ENCODE measurements around the gene ARIH1. TPM values are rescaled to one million over a fixed set of nuclear protein-coding genes. Genes with fewer than 3 reads are reported as not detected.
A peak's percentile ranks its signal among the peaks of the same experiment; 100 is the strongest.

ARIH1 gene
- total RNA-seq, 1 donor from 2014 or later = 204 TPM

DNA sequence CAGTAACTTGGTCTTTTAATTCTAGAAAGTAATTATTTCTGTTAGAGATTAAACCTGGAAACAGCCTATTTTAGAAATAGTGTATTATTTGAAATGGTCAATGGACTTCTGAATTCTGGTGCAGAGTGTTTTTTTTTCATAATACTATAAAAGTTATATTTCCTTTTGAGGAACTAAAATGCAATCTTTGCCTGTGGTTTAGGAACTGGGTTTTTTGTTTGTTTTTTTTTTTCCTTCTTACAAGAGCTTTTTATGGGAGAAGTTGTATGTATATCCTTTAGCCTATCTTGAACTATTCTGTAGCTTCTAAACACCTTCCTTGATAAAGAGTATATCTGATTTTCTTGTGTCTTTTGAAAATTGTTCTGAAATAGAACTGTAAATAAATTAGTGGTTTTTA, 88.3 kb downstream of the ARIH1 start:
- DNase-seq (ENCODE audit: low spot score in 2 of 2, unreplicated experiment in 2 of 2) = no peak
- H3K4me1 Mint-ChIP-seq = no peaks in the 10 kb centered on the region
- H3K9me3 Mint-ChIP-seq = peaks cover 2% of the 10 kb centered on the region
- peaks cover 35% of the 10 kb centered on the region for H3K36me3 Mint-ChIP-seq
- no peak overlapping the region for H3K4me3 Mint-ChIP-seq
- H3K27me3 Mint-ChIP-seq (ENCODE audit: low read depth) = no peaks in the 10 kb centered on the region
- TF ChIP-seq, protein P1, sequence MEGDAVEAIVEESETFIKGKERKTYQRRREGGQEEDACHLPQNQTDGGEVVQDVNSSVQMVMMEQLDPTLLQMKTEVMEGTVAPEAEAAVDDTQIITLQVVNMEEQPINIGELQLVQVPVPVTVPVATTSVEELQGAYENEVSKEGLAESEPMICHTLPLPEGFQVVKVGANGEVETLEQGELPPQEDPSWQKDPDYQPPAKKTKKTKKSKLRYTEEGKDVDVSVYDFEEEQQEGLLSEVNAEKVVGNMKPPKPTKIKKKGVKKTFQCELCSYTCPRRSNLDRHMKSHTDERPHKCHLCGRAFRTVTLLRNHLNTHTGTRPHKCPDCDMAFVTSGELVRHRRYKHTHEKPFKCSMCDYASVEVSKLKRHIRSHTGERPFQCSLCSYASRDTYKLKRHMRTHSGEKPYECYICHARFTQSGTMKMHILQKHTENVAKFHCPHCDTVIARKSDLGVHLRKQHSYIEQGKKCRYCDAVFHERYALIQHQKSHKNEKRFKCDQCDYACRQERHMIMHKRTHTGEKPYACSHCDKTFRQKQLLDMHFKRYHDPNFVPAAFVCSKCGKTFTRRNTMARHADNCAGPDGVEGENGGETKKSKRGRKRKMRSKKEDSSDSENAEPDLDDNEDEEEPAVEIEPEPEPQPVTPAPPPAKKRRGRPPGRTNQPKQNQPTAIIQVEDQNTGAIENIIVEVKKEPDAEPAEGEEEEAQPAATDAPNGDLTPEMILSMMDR (IDR thresholded peaks at IDR 0.05; ENCODE audit: unreplicated experiment) = no peak
- peak overlapping the region; percentile 67 for H3K27ac Mint-ChIP-seq

DNA sequence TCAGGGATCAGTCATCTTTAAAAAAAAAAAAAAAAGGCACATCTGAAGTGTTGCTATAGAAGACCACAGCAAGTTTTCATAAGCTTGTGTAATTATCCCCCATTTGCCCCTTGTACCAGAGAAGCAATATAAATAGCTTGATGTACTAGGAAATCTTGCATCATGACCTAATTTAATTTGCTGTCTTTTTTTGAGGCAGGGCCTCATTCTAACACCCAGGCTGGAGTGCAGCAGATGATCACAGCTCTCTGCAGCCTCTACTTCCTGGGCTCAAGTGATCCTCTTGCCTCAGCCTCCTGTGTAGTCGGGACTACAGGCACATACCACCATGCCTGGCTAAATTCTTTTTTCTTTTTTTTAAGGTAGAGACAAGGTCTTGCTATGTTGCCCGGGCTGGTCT, 88.7 kb downstream of the ARIH1 start:
- Mint-ChIP-seq H3K27me3 (ENCODE audit: low read depth) (no peaks in the 10 kb centered on the region), H3K4me1 (no peaks in the 10 kb centered on the region), H3K4me3 (no peak overlapping the region), H3K27ac (no peak overlapping the region), H3K36me3 (peaks cover 31% of the 10 kb centered on the region), H3K9me3 (peaks cover 2% of the 10 kb centered on the region)
- TF ChIP-seq, protein P1 (IDR thresholded peaks at IDR 0.05; ENCODE audit: unreplicated experiment) = no peak
- DNase-seq (ENCODE audit: low spot score in 2 of 2, unreplicated experiment in 2 of 2) = no peak

DNA sequence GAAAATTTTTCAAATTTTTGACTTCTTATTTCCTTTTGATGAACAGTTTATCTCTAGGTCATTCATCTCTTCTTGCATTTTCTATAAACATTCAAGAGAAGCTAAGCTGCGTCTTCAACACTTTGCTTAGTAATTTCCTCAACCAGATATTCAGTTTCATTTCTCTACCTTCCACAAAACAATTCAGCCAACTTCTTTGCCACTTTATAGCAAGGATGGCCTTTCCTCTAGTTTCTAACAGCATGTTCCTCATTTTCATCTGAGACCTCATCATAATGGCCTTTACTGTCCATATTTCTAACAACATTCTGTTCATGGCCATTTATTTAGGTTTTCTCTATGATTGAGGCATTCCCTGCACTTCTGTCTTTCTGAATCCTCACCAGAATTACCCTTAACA, 90.0 kb downstream of the ARIH1 start:
- peaks cover 2% of the 10 kb centered on the region for H3K9me3 Mint-ChIP-seq
- DNase-seq (ENCODE audit: low spot score in 2 of 2, unreplicated experiment in 2 of 2) = no peak
- H3K4me3 Mint-ChIP-seq = no peak overlapping the region
- no peaks in the 10 kb centered on the region for H3K27me3 Mint-ChIP-seq (ENCODE audit: low read depth)
- TF ChIP-seq, protein P1 (IDR thresholded peaks at IDR 0.05; ENCODE audit: unreplicated experiment) = no peak
- H3K36me3 Mint-ChIP-seq = peaks cover 27% of the 10 kb centered on the region
- H3K27ac Mint-ChIP-seq = no peak overlapping the region
- H3K4me1 Mint-ChIP-seq = no peaks in the 10 kb centered on the region

DNA sequence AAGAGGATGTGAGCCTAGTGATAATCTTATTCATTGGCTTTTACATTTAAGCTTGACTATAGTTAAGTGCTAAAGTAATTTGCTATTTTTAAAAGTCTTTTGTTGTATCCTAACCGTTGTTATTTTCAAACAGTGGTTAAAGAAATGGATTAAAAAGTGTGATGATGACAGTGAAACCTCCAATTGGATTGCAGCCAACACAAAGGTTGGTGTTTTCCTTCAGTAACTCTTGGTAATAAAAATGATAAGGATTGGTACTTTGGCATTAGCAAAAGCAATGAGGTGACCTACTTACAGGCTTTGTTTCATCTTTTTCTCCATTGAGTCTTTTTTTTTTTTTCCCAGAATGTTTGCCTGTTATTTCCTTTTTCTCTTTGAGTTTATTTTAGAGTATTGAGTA, 92.8 kb downstream of the ARIH1 start:
- no peak overlapping the region for H3K4me3 Mint-ChIP-seq
- TF ChIP-seq, protein P1 (IDR thresholded peaks at IDR 0.05; ENCODE audit: unreplicated experiment) = no peak
- H3K4me1 Mint-ChIP-seq = no peaks in the 10 kb centered on the region
- no peak overlapping the region for H3K27ac Mint-ChIP-seq
- no peaks in the 10 kb centered on the region for H3K9me3 Mint-ChIP-seq
- peaks cover 27% of the 10 kb centered on the region for H3K36me3 Mint-ChIP-seq
- H3K27me3 Mint-ChIP-seq (ENCODE audit: low read depth) = no peaks in the 10 kb centered on the region
- DNase-seq (ENCODE audit: low spot score in 2 of 2, unreplicated experiment in 2 of 2) = no peak

DNA sequence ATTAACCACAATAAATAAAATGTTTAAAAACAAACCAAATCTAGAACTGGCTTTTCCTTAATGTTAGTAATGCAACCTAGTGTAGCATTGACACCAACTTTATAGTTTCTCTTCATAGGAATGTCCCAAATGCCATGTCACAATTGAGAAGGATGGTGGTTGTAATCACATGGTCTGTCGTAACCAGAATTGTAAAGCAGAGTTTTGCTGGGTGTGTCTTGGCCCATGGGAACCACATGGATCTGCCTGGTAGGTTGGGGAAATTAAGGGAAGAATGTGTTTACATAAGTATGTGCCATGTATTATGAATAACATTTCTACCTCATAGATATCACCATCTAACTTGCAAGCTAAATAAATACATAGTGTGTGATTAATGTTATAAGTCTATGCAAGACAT, 95.9 kb downstream of the ARIH1 start:
- no peaks in the 10 kb centered on the region for H3K27me3 Mint-ChIP-seq (ENCODE audit: low read depth)

More for the DNA sequence above, 95.9 kb downstream of the ARIH1 start:
- Mint-ChIP-seq H3K4me3 (no peak overlapping the region), H3K4me1 (no peaks in the 10 kb centered on the region), H3K36me3 (peaks cover 19% of the 10 kb centered on the region), H3K9me3 (no peaks in the 10 kb centered on the region), H3K27ac (no peak overlapping the region)
- TF ChIP-seq, protein P1 (IDR thresholded peaks at IDR 0.05; ENCODE audit: unreplicated experiment) = no peak
- no peak for DNase-seq (ENCODE audit: low spot score in 2 of 2, unreplicated experiment in 2 of 2)
